H1 (cell line): ENCODE data around the gene ZSCAN25. TPM values are rescaled to one million over a fixed set of nuclear protein-coding genes. Genes with fewer than 3 reads are reported as not detected.

Experiments
- KDM4A ChIP-seq: IDR thresholded peaks from one replicate; pipeline ENCODE4 v1.7.1; 2012; ENCODE audit warnings: low read depth, mild to moderate bottlenecking, moderate library complexity, low read length, inconsistent platforms; ENCODE audit not compliant: severe bottlenecking
- KDM5A ChIP-seq: fragments of 200-600 bp; IDR thresholded peaks from 2 replicates; pipeline ENCODE4 v1.7.1; 2012; ENCODE audit warnings: mild to moderate bottlenecking, low read length, inconsistent platforms, mixed read lengths
- MAFK ChIP-seq: IDR thresholded peaks from 2 replicates; pipeline ENCODE4 v1.6.1; 2012; ENCODE audit warnings: low read depth, mild to moderate bottlenecking, improper control_type of control experiment, low read length
- RAD21 ChIP-seq, 2 experiments: IDR thresholded peaks in 1 of 2; conservative IDR thresholded peaks in 1 of 2; 2 replicates each; pipeline ENCODE4 v1.6.1; 2011; ENCODE audit warnings: low read depth in 2 of 2, low read length in 2 of 2, improper control_type of control experiment in 1 of 2, inconsistent platforms in 1 of 2, mild to moderate bottlenecking in 1 of 2, moderate library complexity in 1 of 2
- polyA plus RNA-seq, 7 experiments: library from polyadenylated mRNA; depleted of rRNA in 3 of 7; stranded (reverse) in 5 of 7; unstranded in 2 of 7; fragments of >200 nt in 5 of 7; fragments of 200-250 nt in 2 of 7; gene quantifications; 1 replicate in 5 of 7; 2 replicates in 1 of 7; 4 replicates in 1 of 7; pipeline versions ENCODE4 v1.2.1 to v1.2.3, GENCODE V29; 2011 to 2013; ENCODE audit warnings: missing spikeins in 2 of 7, mixed read lengths in 2 of 7
- total RNA-seq: library from RNA; stranded (reverse); fragmentation: NEBNext Ultra II Directional; extraction: Animal tissue kit (Norgen Biotek cat#: 25700); gene quantifications from 2 replicates; pipeline ENCODE4 v1.2.1, GENCODE V29; 2021

Gene ZSCAN25
- total and polyA plus RNA-seq, 2 of the 8 experiments (the other 6 are each of a cell fraction or from before 2014, with no cell fraction given): 10.1 to 18.6 TPM

GRCh38 chr7:99651290-99651689 is 34.5 kb downstream of the ZSCAN25 start (continued):
- no peak for TF ChIP-seq MAFK
- TF ChIP-seq RAD21 (IDR thresholded peaks at IDR 0.05 in 1 of 2, conservative IDR thresholded peaks at IDR 0.05 in 1 of 2; ENCODE audit: low read depth in 2 of 2, low read length in 2 of 2): no peak
- TF ChIP-seq KDM4A: no peak
- TF ChIP-seq KDM5A: no peak
